NCI-H2196 (cell line): ENCODE data around the gene MAP3K14.

ENCODE experiments used
- DNase-seq: peaks from one replicate; lab custom pipeline; 2025; ENCODE audit not compliant: unreplicated experiment; lab: John Stamatoyannopoulos, UW

The MAP3K14 gene

DNA sequence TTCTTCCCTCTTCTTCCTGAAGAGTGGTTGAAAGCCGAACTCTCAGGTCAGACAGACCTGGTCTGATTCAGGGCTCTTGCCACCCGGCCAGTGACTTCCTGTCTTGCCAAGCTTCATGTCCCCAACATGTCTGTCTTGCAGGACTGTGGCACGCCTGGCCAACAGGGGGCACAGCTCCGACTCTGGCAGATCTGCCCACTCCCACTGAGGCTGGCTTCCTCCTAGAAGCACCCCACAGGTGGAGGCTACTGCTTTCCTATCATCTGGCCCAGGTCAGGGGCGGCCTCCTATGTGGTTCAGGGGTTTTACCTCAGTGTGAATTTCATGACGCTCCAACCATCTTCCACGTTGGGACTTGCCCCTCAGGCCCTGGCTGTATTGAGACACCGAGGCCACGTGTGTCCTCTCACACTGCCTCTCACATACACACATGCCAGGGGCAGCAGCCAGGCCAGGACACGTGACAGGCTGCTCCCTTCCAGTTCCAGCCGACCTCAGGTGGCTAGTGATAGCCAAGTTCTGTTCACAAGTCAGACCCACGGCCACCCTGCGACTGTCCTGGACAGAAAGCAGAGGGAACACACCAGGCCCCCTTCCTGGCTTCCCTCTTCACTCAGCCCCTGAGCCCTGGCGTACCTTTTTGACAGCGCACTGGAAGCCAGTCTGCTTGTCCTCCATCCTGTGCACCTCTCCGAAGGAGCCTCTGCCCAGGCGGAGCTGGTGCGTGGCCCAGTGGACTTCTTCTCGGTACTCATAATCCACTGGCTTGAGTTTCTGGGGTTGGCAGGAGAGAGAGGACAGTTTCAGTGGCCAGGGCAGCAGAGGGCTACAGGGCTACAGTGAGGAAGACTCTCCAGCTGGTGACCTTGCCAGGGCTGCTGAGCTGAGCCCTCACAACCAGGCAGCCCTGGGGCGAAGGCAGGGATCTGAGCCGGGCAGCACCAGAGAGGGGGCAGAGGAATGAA is 32.4 kb downstream of the MAP3K14 start:
- DNase-seq, result no peak

DNA sequence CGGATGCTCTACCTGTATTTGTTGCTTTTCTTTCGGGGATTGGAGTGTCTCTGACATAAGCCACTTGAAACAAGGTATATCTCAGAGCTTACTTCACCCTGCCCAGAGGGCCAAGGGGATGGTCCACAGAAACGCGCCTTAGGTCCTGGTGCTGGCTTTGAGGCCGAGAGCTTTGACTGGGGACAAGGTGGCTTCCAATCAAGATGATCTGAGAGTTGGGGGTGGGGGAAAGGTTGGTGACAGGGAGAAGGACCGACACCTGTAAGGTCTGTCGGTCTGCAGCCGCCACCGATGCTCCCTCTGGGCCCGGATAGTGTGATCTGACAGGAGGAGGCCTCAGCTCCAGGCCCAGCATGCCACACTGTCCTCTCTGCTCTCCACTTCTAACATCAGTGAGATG is 33.1 kb downstream of the MAP3K14 start:
- DNase-seq, result no peak

GRCh38 chr17:45282683-45283644 is 33.9 kb downstream of the MAP3K14 start:
- peak; percentile 92 for DNase-seq

DNA sequence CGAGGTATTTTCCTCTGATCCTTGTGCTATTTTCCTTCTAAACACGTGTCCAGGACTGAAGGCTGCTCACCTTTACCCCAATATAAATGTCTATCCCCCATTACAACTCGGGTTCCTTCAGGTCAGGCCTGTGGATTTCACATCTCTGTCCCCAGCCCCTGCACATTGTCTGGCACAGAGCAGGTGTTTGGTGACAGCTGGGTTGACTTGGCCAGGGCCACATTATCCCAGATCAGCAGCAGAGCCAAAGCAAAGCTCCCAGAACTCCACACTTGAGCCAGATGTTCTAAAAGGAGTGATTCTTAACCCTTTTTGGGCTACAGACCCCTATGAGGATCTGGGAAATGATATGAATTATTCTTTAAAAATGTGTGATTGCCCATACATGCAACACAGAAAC is 36.9 kb downstream of the MAP3K14 start:
- no peak for DNase-seq

- DNase-seq, result no peak
Measured at GRCh38 chr17:45277992-45278391, 38.8 kb downstream of the MAP3K14 start.

DNA sequence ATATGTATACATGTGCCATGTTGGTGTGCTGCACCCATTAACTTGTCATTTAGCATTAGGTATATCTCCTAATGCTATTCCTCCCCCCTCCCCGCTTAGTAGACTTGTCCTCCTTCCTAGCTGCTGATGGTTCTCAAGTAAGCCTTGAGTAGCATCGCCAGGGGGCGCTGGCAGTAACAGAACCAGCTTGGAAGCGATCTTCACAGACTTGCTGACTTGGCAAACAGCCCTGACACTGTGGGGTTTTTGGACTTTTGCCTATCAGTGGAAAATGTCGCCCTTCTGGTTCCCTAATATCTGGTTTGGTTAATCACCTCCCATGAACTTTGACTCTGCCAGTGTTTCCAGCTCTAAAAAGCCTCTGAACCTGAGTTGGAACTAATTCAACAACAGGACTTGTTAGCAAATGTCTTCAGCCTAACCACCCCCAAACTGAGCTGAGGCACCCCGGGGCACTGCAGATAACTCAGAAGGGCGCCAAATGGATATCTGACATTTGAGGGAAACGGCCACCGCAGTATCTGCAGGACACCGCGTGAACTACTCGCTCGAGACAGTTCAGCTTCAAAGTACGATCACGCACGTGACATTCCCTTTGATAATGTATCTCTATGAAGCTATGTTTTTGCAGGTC is 39.5 kb downstream of the MAP3K14 start:
- peak; percentile 94 for DNase-seq

GRCh38 chr17:45276031-45276430 is 40.8 kb downstream of the MAP3K14 start:
- no peak for DNase-seq

DNA sequence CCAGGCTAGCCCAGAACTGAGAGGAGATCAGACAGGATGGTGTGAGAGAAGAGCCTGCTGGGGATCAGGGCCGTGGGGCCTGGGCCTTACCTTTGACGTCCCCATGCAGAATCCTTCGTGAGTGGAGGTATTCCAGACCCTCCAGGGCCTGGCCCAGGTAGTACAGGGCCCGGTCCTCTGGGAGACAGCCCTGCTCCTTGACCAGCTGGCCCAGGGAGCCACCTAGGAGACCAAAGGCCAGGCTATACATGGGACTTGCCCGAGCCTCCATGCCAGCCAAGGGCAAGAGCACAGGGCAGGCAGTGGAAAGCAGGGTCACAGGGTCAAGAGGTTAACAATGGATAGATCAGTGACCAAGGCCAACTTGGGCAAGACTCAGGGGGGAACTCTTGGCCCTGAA is 42.8 kb downstream of the MAP3K14 start:
- DNase-seq, result no peak

DNA sequence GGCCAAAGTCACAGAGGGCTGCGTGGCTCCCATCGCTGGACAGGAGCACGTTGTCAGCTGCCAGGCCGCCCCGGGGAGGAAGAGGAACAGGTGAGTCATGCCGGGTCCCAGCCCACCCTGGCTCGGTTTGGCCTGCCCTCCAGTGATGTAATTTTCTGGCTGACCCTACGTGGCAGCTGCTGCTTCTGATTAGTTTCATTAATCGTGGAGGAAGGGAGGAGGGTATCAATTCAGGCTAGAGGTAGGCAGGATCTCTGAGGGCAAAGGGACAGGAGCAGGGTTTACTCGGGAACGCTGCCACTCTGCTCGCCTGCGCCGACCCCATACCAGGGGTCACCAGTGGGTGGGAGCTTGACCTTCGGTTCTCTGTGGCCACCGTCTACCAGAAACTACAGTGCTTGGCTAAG is 43.3 kb downstream of the MAP3K14 start:
- no peak for DNase-seq

DNA sequence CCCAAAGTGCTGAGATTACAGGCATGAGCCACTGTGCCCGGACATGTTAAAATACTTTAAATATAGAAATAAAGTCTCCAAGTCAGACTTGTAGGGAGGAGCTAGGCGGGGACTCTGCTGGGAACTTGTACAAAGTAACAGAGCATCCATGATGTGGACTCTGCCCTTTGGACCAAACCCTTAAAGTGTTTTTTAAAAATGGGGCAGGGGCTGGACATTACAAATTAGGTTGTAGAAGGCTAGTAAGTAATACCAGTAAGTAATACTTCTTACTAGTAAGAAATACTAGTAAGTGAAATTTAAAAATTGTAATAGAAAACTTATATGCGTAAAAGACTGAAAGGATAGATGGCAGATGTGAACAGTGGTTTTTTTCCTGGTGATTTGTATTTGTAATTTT is 45.2 kb downstream of the MAP3K14 start:
- DNase-seq, result no peak

- peak; percentile 17 for DNase-seq
Measured at GRCh38 chr17:45270828-45271418, 45.9 kb downstream of the MAP3K14 start.

DNA sequence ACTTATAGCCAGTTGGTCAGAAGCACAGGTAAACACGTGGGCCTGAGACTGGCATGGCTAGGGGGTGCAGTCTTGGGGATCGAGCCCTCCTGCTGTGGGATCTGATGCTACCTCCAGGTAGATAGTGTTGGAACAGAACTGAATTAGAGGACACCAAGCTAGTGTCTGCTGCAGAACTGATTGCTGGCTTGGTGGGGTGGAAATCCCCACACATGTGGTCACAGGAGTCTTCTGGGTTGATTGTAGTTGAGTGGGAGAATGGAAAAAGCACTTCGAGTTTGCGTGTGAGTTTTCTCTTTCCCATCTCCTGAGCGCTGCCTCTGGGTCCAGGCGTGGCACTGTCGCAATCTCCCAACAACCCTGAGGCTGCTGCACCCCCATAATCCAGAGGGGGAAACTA is 46.9 kb downstream of the MAP3K14 start:
- DNase-seq, result no peak

GRCh38 chr17:45267436-45268055 is 49.3 kb downstream of the MAP3K14 start:
- no peak for DNase-seq

DNA sequence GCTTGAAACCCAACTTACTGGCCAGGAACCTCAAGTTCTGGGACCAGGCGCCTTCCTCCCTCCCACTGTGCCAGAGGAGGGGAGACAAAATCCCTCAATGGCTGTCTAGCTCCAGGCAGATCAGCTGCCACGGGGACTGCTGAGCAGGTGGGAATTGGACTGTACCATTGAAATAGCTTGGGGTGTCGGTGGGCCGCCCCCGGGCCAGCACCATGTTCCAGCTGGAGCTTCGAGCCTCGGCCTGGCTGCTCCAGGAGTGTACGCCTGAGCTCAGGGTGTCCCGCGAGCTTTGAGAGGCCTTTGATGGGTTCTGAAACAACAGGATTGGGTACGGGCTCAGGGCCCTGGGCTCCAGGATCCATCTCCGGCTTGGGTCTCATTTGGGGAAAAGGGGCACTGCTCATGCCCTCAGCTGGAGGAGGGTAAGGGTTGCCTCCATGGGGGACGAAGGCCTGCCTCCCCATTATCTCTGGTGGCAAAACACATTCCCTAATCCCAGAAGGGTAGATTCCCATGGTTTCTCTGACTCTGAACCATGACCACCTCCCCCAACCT is 50.4 kb downstream of the MAP3K14 start:
- no peak for DNase-seq

- no peak for DNase-seq
Measured at GRCh38 chr17:45265821-45266220, 51.0 kb downstream of the MAP3K14 start.

- DNase-seq, result no peak
Measured at GRCh38 chr17:45264988-45265387, 51.8 kb downstream of the MAP3K14 start.

GRCh38 chr17:45264430-45264829 is 52.4 kb downstream of the MAP3K14 start:
- DNase-seq, result no peak

- no peak for DNase-seq
Measured at GRCh38 chr17:45263477-45263860, 53.4 kb downstream of the MAP3K14 start.

DNA sequence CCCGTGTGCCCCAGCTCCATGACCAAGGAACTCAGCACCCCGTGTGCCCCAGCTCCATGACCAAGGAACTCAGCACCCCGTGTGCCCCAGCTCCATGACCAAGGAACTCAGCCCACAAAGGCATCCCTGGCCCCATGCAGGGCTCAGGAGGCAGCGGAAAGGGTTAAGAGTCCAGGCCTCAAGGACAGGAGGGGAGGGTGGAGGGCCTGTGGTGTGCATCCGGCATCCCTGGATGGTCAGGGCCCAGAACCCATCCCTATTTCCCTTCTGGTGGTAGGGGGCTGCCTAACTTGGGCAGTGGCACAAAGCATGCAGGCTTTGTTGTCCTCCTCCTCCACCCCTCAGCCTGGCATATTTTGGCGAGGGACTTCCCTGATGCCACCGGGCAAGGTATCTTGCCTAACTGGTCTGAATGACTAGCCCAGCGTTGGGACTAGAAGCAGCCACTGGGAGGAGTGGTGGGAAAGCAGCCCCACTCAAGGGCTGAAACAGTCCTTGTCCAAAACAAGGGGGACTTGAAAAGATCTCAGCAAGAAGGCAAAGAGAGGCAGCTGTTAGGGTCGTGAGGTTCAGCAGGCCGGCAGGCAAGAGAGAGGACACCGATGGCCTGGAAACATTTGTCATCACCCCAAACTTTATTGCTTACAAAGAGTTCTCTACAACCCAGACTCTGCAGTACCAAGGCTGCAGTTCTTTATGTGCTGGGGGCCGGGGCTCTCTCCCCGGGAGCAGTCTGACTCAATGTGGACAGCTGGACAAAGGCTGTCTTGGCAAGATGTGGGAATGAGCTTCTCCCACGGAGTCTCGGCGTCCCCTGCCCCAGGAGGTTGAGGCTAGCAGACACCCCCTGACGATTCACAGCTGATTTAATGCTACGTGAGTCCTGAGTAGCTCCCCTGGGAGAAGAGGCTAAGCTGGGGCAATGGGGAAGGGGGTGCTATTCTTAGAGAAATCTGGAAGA is 54.0 kb downstream of the MAP3K14 start:
- DNase-seq, result no peak
